Stomach (tissue), 4 donors: ENCODE data around the gene GAPT.

Experiments used
- POLR2A ChIP-seq, 4 donors: fragments of 450-650 bp; IDR thresholded peaks; one replicate each; pipeline ENCODE4 v1.6.1; 2016; ENCODE audit warnings: antibody characterized with exemption in 4 of 4, control low read depth in 2 of 4, mild to moderate bottlenecking in 1 of 4, moderate library complexity in 1 of 4
- TF ChIP-seq, protein P1 (sequence below), 7 experiments: fragments of 450-650 bp in 4 of 7; fragments of 200-600 bp in 3 of 7; sonication (generic) in 3 of 7; IDR thresholded peaks; one replicate each; pipeline ENCODE4 v1.5.1; 2016 to 2019; ENCODE audit warnings: antibody characterized with exemption in 7 of 7, control low read depth in 2 of 7, mild to moderate bottlenecking in 1 of 7

- TF ChIP-seq, protein P1, sequence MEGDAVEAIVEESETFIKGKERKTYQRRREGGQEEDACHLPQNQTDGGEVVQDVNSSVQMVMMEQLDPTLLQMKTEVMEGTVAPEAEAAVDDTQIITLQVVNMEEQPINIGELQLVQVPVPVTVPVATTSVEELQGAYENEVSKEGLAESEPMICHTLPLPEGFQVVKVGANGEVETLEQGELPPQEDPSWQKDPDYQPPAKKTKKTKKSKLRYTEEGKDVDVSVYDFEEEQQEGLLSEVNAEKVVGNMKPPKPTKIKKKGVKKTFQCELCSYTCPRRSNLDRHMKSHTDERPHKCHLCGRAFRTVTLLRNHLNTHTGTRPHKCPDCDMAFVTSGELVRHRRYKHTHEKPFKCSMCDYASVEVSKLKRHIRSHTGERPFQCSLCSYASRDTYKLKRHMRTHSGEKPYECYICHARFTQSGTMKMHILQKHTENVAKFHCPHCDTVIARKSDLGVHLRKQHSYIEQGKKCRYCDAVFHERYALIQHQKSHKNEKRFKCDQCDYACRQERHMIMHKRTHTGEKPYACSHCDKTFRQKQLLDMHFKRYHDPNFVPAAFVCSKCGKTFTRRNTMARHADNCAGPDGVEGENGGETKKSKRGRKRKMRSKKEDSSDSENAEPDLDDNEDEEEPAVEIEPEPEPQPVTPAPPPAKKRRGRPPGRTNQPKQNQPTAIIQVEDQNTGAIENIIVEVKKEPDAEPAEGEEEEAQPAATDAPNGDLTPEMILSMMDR (IDR thresholded peaks at IDR 0.05) = no peak
- no peak for TF ChIP-seq POLR2A (IDR thresholded peaks at IDR 0.05)
Observed at GRCh38 chr5:58456486-58456885, 34.7 kb upstream of the GAPT start.
